Measurements from ENCODE around the gene APLP1.

The APLP1 gene

GRCh38 chr19:35868172-35868822, at the start of gene APLP1:
Gene APLP1, plus strand, starts transcription at chr19:35868574. Its CDS starts 63 bp downstream, at chr19:35868637.
- TF ChIP-seq CTCF (IDR thresholded peaks at IDR 0.05; ENCODE audit: low read depth, low read length), result no peak
- H3K4me3 ChIP-seq (replicated peaks in 1 of 2; ENCODE audit: low read depth in 2 of 2, low read length in 2 of 2), result peak within 1 kb of the TSS; percentile 15 to 43
- peak; percentile 22 to 47 for DNase-seq (ENCODE audit: low read depth in 2 of 2)

- no peak for DNase-seq (ENCODE audit: low read depth in 2 of 2)
- no peak for TF ChIP-seq CTCF (IDR thresholded peaks at IDR 0.05; ENCODE audit: low read depth, low read length)
- no peak overlapping the region for H3K4me3 ChIP-seq (replicated peaks in 1 of 2; ENCODE audit: low read depth in 2 of 2, low read length in 2 of 2)
These were observed 45.8 kb upstream of the APLP1 start for GRCh38 chr19:35822579-35822978.

GRCh38 chr19:35824150-35824549, 44.2 kb upstream of the APLP1 start:
- H3K4me3 ChIP-seq (replicated peaks in 1 of 2; ENCODE audit: low read depth in 2 of 2, low read length in 2 of 2), result no peak overlapping the region
- no peak for DNase-seq (ENCODE audit: low read depth in 2 of 2)
- TF ChIP-seq CTCF (IDR thresholded peaks at IDR 0.05; ENCODE audit: low read depth, low read length), result no peak

- TF ChIP-seq CTCF (IDR thresholded peaks at IDR 0.05; ENCODE audit: low read depth, low read length), result no peak
- peak; percentile 66 to 68 for DNase-seq (ENCODE audit: low read depth in 2 of 2)
- H3K4me3 ChIP-seq (replicated peaks in 1 of 2; ENCODE audit: low read depth in 2 of 2, low read length in 2 of 2), result no peak overlapping the region
These were observed 39.6 kb upstream of the APLP1 start for GRCh38 chr19:35828692-35829301.

- no peak overlapping the region for H3K4me3 ChIP-seq (replicated peaks in 1 of 2; ENCODE audit: low read depth in 2 of 2, low read length in 2 of 2)
- no peak for TF ChIP-seq CTCF (IDR thresholded peaks at IDR 0.05; ENCODE audit: low read depth, low read length)
- no peak for DNase-seq (ENCODE audit: low read depth in 2 of 2)
These were observed 37.4 kb upstream of the APLP1 start for GRCh38 chr19:35830986-35831385.

GRCh38 chr19:35832054-35832453, 36.3 kb upstream of the APLP1 start:
- DNase-seq (ENCODE audit: low read depth in 2 of 2), result no peak
- no peak for TF ChIP-seq CTCF (IDR thresholded peaks at IDR 0.05; ENCODE audit: low read depth, low read length)
- H3K4me3 ChIP-seq (replicated peaks in 1 of 2; ENCODE audit: low read depth in 2 of 2, low read length in 2 of 2), result no peak overlapping the region
